OCI-LY3 (cell line): ENCODE results near the gene LIFR.

ENCODE experiments used
- CTCF ChIP-seq: fragments of 200-600, 300-600 bp; sonication (generic); IDR thresholded peaks from 2 replicates; pipeline ENCODE4 v1.5.1; 2014; ENCODE audit warnings: antibody characterized with exemption, low read length, low read depth
- EZH2phosphoT487 ChIP-seq: fragments of 200-600 bp; shearing (Covaris generic); IDR thresholded peaks from 2 replicates; pipeline ENCODE4 v1.6.1; 2018; ENCODE audit warnings: antibody characterized with exemption, mixed run types, low read depth

- TF ChIP-seq CTCF: no peak
- TF ChIP-seq EZH2phosphoT487: no peak
Observed at GRCh38 chr5:38455796-38456330, 100.6 kb downstream of the LIFR start.
